Left ventricle myocardium superior (tissue), 1 donor: ENCODE data around the gene FTCDNL1. TPM values are rescaled to one million over a fixed set of nuclear protein-coding genes. Genes with fewer than 3 reads are reported as not detected.

Experiments used
- ATAC-seq: fragments of 200-7000 bp; cut with Tn5 transposase; one replicate; pipeline ENCODE4 v1.9.1; 2020; ENCODE audit warnings: mild to moderate bottlenecking, moderate library complexity
- DNase-seq: peaks from one replicate; pipeline ENCODE4 v3.0.0-alpha.2; 2020
- intact Hi-C: fragments of 100-400 bp; cut with micrococcal nuclease; formaldehyde crosslinking; loops from one replicate; pipeline ENCODE4 v1.11.0; 2022
- total RNA-seq: library from RNA; stranded (reverse); fragmentation: NEBNext Ultra II Directional; extraction: Animal tissue kit (Norgen Biotek cat#: 25700); gene quantifications from one replicate; pipeline ENCODE4 v1.2.1, GENCODE V29; 2021
- donor health status: DM: no; HTN: yes; CAD: no; lungs with severe emphysema.

The FTCDNL1 gene
- total RNA-seq, 1 donor from 2014 or later, result 2.0 TPM

DNA sequence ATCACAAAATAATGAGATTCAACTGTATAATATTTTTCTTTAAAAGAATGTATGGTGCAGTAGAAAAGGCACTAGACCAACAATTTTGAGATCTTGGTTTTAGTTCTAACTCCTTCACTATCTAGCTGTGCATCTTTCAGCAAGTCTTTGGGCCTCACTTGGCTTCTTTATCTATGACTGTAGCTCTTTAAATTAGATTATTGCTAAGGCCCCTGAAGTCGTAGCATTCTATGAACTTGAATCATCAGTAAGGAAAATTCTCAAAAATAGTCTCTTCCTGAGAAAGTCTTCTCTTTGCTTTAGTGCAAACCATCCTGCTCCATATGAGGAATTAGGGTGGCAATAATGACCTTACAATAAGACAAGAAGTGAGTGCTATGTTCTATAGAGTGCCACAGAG lies 140.4 kb downstream of the FTCDNL1 start:
- no peak for ATAC-seq
- intact Hi-C loops, result no loop called here
- no peak for DNase-seq

Other genes with a start within 250 kb of the FTCDNL1 start
- 7.5 TPM for gene C2orf69, start 60.1 kb upstream of the FTCDNL1 start, total RNA-seq
- 2.5 TPM for gene TYW5, start 104.3 kb upstream of the FTCDNL1 start, total RNA-seq
- 29.2 TPM for gene MAIP1, start 104.4 kb upstream of the FTCDNL1 start, total RNA-seq